Ovary (tissue), 3 donors: ENCODE results near the gene ARL10.

ENCODE experiments used
- POLR2A ChIP-seq: fragments of 450-650 bp; IDR thresholded peaks from one replicate; pipeline ENCODE4 v1.6.1; 2017; ENCODE audit warnings: antibody characterized with exemption, mild to moderate bottlenecking, moderate library complexity
- TF ChIP-seq, protein P1 (sequence below), 3 donors: fragments of 450-650 bp in 2 of 3; fragments of 200-600 bp in 1 of 3; IDR thresholded peaks; one replicate each; pipeline versions ENCODE4 v1.5.1 to v1.8.0; 2016 to 2022; ENCODE audit warnings: antibody characterized with exemption in 3 of 3, mild to moderate bottlenecking in 1 of 3
- donor health status: DM: no; HTN: no; CAD: no.

DNA sequence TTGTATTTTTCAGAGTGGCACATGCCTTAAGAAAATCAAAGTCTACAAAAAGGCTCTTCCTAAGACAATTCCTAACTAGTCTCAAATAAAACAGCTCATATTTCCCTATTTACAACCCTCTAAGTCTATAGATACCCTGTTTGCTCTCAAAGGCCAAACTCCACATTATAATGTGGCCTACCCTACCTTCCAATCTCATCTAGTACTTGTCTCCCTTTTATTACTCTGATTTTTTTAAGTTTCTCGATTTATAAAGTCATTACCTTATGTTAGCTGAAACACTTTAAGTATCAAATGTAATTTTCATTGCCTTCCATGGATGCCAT lies 23.2 kb upstream of the ARL10 start:
- no peak for TF ChIP-seq POLR2A
- TF ChIP-seq, protein P1, sequence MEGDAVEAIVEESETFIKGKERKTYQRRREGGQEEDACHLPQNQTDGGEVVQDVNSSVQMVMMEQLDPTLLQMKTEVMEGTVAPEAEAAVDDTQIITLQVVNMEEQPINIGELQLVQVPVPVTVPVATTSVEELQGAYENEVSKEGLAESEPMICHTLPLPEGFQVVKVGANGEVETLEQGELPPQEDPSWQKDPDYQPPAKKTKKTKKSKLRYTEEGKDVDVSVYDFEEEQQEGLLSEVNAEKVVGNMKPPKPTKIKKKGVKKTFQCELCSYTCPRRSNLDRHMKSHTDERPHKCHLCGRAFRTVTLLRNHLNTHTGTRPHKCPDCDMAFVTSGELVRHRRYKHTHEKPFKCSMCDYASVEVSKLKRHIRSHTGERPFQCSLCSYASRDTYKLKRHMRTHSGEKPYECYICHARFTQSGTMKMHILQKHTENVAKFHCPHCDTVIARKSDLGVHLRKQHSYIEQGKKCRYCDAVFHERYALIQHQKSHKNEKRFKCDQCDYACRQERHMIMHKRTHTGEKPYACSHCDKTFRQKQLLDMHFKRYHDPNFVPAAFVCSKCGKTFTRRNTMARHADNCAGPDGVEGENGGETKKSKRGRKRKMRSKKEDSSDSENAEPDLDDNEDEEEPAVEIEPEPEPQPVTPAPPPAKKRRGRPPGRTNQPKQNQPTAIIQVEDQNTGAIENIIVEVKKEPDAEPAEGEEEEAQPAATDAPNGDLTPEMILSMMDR (IDR thresholded peaks at IDR 0.05) = no peak
